Measurements from ENCODE around the gene PALMD.
A peak's percentile ranks its signal among the peaks of the same experiment; 100 is the strongest.

Gene PALMD

DNA sequence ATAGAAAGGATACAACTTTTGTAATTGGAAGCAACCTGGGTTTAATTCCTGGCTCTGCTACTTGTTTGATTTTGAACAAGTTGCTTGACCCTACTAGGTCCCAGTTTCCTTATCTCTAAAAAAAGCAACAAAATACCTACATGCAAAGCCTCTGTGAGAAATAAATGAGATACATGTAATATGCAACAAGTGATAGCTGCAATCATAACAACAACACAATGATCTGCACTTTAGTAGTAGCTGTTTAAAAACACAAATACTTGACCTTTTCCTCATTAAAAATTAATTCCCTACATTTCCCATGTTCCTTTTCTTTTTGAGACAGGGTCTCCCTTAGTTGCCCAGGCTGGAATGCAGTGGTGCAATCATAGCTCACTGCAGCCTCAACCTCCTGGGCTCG lies 80.5 kb downstream of the PALMD start:
- TF ChIP-seq, protein P1, sequence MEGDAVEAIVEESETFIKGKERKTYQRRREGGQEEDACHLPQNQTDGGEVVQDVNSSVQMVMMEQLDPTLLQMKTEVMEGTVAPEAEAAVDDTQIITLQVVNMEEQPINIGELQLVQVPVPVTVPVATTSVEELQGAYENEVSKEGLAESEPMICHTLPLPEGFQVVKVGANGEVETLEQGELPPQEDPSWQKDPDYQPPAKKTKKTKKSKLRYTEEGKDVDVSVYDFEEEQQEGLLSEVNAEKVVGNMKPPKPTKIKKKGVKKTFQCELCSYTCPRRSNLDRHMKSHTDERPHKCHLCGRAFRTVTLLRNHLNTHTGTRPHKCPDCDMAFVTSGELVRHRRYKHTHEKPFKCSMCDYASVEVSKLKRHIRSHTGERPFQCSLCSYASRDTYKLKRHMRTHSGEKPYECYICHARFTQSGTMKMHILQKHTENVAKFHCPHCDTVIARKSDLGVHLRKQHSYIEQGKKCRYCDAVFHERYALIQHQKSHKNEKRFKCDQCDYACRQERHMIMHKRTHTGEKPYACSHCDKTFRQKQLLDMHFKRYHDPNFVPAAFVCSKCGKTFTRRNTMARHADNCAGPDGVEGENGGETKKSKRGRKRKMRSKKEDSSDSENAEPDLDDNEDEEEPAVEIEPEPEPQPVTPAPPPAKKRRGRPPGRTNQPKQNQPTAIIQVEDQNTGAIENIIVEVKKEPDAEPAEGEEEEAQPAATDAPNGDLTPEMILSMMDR (IDR thresholded peaks at IDR 0.05; ENCODE audit: borderline replicate concordance, insufficient read depth, low read depth, low read length), result no peak
- no peak overlapping the region for H3K4me3 ChIP-seq (ENCODE audit: low read depth, low read length)

DNA sequence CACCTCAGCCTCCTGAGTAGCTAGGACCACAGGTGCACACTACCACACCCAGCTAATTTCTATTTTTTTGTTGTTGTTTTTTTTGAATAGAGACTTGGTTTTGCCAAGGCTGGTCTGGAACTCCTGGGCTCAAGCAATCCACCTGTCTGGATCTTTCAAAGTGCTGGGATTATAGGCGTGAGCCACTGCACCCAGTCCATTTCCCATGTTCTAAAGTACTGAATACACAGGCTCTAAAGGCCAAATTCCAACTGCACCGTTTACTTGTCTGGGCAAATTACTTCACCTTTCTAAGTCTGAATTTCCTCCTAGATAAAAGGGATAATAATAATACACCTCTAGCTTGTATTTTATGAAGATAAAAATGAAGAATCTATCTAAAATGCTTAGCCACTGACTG lies 80.9 kb downstream of the PALMD start:
- TF ChIP-seq, protein P1 (IDR thresholded peaks at IDR 0.05; ENCODE audit: borderline replicate concordance, insufficient read depth, low read depth, low read length), result no peak
- H3K4me3 ChIP-seq (ENCODE audit: low read depth, low read length), result no peak overlapping the region

DNA sequence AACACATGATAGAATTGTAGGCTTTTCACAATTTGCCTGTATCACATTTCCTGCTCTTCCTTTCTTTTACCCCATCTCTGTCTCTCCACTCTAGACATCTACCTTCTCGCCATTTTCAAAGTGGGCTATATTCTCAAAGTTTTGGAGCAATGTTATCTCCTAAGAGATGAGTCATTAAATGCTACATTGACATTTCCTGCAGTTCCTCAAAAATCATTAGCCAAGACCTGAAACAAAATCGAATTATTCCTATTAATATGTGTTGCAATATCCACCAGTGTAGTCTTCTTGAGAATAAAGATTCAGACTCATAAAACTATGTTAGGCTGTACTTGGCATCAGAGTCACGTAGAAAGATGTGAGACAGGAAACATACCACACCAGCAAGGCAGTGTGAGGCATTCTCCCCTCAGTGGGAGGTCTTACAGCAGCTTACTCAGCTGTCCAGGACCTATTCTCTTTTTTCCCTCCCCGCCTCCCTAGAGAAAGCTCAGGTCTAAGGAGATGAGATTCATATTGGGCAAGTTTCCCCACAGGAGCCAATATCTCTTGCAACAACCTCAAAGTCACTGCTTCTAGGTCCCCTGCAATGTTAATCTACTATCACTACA lies 81.8 kb downstream of the PALMD start:
- TF ChIP-seq, protein P1 (IDR thresholded peaks at IDR 0.05; ENCODE audit: borderline replicate concordance, insufficient read depth, low read depth, low read length), result no peak
- no peak overlapping the region for H3K4me3 ChIP-seq (ENCODE audit: low read depth, low read length)

DNA sequence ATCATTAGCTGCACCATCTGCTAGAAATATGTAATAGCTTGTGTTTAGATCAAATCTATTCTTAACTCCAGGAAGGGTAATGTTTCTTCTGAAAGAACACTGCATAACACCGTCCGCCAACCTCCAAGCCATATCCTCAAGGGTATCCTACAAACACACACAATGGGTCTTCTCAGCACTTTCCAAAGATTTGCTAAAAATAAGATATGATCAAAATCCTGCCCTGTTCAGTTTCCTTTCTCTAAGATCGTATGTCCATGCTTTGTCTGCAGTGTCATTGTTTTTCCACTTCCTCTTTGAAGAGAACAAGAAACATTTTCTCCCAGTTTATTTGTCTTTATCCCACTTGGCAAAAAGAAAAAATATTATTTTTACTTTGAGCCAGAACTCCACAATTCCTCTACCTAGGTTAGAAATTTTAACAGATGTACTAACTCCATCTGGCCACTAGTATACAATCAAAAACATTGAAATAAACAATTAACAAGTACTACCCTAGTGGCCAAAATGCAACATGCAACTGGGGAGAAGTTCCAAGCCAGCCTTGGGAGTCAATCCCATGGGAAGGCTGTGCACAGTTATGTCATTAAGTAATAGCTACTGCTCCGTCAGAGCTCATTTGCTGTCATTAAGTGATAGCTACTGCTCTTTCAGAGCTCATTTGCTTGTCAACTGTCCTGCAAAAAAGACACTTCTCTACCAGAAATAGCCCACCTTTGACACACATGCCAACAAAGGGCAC lies 82.8 kb downstream of the PALMD start:
- H3K4me3 ChIP-seq (ENCODE audit: low read depth, low read length), result no peak overlapping the region
- TF ChIP-seq, protein P1 (IDR thresholded peaks at IDR 0.05; ENCODE audit: borderline replicate concordance, insufficient read depth, low read depth, low read length), result peak; percentile 46; the same call in 1 of the 2 replicates

DNA sequence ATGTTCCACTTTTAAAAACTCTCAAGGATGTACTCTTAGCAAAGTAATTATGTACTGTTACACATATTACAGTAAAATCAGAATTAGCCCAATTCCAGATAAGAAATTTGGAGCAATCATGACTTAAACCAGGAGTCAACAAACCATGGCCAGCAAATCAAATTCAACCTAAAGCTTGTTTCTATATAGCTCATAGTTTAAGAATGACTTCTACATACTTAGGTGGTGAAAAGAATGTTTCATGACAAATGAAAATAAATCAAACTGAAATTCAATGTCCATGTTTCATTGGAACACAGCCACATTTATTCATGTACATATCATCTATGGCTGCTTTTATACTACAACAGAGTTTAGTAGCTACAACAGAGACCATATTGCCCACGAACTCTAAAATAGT lies 85.5 kb downstream of the PALMD start:
- no peak overlapping the region for H3K4me3 ChIP-seq (ENCODE audit: low read depth, low read length)
- TF ChIP-seq, protein P1 (IDR thresholded peaks at IDR 0.05; ENCODE audit: borderline replicate concordance, insufficient read depth, low read depth, low read length), result no peak

DNA sequence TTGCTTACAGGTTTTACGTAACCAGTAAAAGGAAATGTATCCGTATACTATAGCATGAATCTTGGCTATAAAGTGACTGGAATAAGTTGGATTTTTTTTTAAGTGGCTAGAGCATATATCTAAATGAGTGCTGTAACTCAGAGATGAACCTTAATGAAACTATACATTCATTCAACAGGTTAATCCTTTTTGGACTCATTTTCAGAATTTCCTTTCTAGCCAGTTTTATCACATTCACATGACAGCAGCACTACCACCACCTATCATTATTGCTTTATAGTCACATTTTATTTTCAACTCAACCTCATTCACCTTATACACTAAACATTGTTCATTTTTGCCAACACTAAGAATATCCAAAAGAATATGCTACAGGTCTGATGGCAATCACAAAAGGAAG lies 89.9 kb downstream of the PALMD start:
- TF ChIP-seq, protein P1 (IDR thresholded peaks at IDR 0.05; ENCODE audit: borderline replicate concordance, insufficient read depth, low read depth, low read length), result no peak
- no peak overlapping the region for H3K4me3 ChIP-seq (ENCODE audit: low read depth, low read length)

DNA sequence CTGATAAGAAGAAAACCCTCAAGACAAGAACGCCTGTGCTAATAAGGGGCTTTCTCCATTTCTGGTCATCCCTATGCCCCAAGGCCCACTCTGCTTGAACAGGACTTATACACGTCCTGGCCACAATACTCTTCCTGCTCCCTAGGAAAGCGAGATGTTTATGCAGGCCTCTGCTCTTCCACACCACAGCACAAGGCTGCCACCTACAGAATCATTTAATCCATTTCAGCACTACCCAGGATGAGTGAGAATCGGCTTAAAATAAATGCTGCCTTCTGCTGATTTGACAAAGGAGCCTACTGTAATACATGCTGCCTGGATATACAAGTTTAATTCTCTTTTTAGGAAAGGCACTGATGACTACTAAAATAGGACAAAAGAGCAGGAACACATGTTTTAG lies 91.1 kb downstream of the PALMD start:
- no peak overlapping the region for H3K4me3 ChIP-seq (ENCODE audit: low read depth, low read length)
- TF ChIP-seq, protein P1 (IDR thresholded peaks at IDR 0.05; ENCODE audit: borderline replicate concordance, insufficient read depth, low read depth, low read length), result no peak

All from GM12875 (cell line).